Measurements from ENCODE around the gene ABI3.
"Not testable (repeated sequence)": the region's sequence is repeated elsewhere in the genome, so short reads cannot be mapped to it uniquely, and the experiment has no call there.

ABI3 gene

DNA sequence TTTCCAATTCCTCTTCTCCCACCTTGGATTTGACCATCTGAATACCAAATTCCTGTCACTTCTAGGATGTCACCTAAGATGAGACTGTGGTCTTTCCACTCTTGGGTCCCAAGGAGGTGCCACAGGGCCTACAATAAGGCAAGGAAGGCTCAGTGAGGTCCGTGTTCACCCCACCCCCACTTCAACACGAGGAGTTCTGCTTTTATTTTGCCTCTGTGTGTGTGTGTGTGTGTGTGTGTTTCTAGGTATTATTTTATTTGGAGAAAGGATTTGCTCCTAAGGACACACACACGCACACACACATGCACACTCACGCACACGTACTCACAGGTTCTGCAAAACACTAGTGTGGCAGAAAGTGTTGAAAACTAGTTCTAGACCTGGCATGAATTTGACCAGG, 44.6 kb downstream of the ABI3 start:
- no peak for TF ChIP-seq CTCF (IDR thresholded peaks at IDR 0.05; ENCODE audit: insufficient read depth, low read length, poor library complexity, severe bottlenecking)
- Histone ChIP-seq H3K36me3 (ENCODE audit: control insufficient read depth, insufficient read depth, low read length) (no peaks in the 10 kb centered on the region), H3K27me3 (replicated peaks; ENCODE audit: control insufficient read depth, insufficient read depth, low read length) (no peaks in the 10 kb centered on the region), H3K4me3 (replicated peaks; ENCODE audit: low read depth, low read length) (no peak overlapping the region)
- DNase-seq (ENCODE audit: extremely low read depth, insufficient read length), result no peak

DNA sequence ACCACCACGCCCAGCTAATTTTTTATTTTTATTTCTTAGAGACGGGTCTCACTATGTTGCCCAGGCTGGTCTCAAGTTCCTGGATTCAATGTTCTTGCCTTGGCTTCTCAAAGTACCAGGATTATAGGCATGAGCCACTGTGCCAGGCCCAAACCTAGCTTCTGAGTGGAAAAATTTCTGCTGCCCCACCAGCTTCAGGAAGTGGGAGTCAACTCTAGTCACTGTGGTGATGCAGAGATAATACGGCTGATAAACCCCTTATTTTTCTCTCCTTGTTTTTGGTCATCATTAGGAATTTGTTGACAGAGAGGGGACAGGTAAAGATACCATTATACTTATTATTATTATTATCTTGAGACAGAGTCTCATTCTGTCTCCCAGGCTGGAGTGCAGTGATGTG, 47.9 kb downstream of the ABI3 start:
- TF ChIP-seq CTCF (IDR thresholded peaks at IDR 0.05; ENCODE audit: insufficient read depth, low read length, poor library complexity, severe bottlenecking), result no peak
- H3K4me3 ChIP-seq (replicated peaks; ENCODE audit: low read depth, low read length), result no peak overlapping the region
- H3K27me3 ChIP-seq (replicated peaks; ENCODE audit: control insufficient read depth, insufficient read depth, low read length), result peaks cover 1% of the 10 kb centered on the region; the same call in 1 of the 2 replicates
- no peak for DNase-seq (ENCODE audit: extremely low read depth, insufficient read length)
- no peaks in the 10 kb centered on the region for H3K36me3 ChIP-seq (ENCODE audit: control insufficient read depth, insufficient read depth, low read length)

DNA sequence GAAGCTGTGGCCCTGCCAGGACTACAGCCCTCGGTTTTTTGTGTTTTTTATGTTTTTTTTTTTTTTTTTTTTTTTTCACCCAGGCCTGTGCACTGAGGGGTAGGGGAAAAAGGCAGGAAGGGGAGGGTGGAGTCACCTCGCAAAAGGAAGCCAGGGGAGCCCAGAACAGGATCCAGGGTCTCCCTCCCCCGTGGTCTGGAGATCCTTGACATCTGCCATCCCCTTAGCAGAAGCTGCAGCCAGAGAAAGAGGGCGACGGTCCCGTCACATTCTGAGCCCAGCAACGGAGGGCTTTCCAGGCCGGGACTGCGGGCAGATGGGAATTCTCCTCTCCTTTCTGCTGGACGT, 49.1 kb downstream of the ABI3 start:
- Histone ChIP-seq H3K27me3 (replicated peaks; ENCODE audit: control insufficient read depth, insufficient read depth, low read length) (peaks cover 1% of the 10 kb centered on the region; the same call in 1 of the 2 replicates), H3K36me3 (ENCODE audit: control insufficient read depth, insufficient read depth, low read length) (no peaks in the 10 kb centered on the region), H3K4me3 (replicated peaks; ENCODE audit: low read depth, low read length) (peak overlapping the region; percentile 35)
- TF ChIP-seq CTCF (IDR thresholded peaks at IDR 0.05; ENCODE audit: insufficient read depth, low read length, poor library complexity, severe bottlenecking), result no peak
- no peak for DNase-seq (ENCODE audit: extremely low read depth, insufficient read length)

GRCh38 chr17:49260011-49260816, 49.7 kb downstream of the ABI3 start:
- H3K27me3 ChIP-seq (replicated peaks; ENCODE audit: control insufficient read depth, insufficient read depth, low read length), result peaks cover 1% of the 10 kb centered on the region; the same call in 1 of the 2 replicates
- no peaks in the 10 kb centered on the region for H3K36me3 ChIP-seq (ENCODE audit: control insufficient read depth, insufficient read depth, low read length)
- TF ChIP-seq CTCF (IDR thresholded peaks at IDR 0.05; ENCODE audit: insufficient read depth, low read length, poor library complexity, severe bottlenecking), result no peak
- peak; percentile 43 for DNase-seq (ENCODE audit: extremely low read depth, insufficient read length)
- peak overlapping the region; percentile 35 for H3K4me3 ChIP-seq (replicated peaks; ENCODE audit: low read depth, low read length)

DNA sequence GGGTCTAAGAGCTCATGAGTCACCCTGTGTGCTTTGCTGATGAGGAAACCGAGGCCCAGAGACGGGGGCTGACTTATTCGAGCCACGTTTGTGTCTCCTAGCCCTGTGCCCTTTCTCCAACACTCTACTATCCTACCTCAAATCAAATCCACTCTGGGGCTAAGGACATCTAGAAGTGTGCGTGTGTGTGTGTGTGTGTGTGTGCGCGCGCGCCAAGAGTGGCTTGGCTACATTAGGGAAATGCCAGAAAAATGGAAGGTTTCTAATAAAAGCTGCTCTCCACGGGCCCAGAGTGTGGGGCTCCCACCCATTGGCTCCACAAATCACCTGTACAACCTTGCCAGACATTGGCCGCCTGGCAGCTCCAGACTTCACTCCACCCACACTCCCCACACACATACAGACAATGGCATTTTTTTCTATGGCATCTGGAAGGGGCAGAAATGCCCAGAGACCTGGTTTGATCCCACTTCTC, 50.3 kb downstream of the ABI3 start:
- no peak for TF ChIP-seq CTCF (IDR thresholded peaks at IDR 0.05; ENCODE audit: insufficient read depth, low read length, poor library complexity, severe bottlenecking)
- Histone ChIP-seq H3K36me3 (ENCODE audit: control insufficient read depth, insufficient read depth, low read length) (no peaks in the 10 kb centered on the region), H3K4me3 (replicated peaks; ENCODE audit: low read depth, low read length) (peak overlapping the region; percentile 35), H3K27me3 (replicated peaks; ENCODE audit: control insufficient read depth, insufficient read depth, low read length) (peaks cover 1% of the 10 kb centered on the region; the same call in 1 of the 2 replicates)
- DNase-seq (ENCODE audit: extremely low read depth, insufficient read length), result no peak

DNA sequence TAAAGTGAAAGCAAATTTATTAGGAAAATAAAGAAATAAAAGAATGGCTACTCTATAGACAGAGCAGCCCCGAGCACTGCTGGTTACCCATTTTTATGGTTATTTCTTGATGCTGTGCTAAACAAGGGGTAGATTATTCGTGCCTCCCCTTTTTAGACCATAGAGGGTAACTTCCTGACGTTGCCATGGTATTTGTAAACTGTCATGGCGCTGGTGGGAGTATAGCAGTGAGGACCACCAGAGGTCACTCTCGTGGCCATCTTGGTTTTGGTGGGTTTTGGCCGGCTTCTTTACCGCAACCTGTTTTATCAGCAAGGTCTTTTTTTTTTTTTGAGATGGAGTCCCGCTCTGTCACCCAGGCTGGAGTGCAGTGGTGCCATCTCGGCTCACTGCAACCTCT, 51.0 kb downstream of the ABI3 start:
- not testable (repeated sequence) for H3K4me3 ChIP-seq (replicated peaks; ENCODE audit: low read depth, low read length); H3K27me3 ChIP-seq (replicated peaks; ENCODE audit: control insufficient read depth, insufficient read depth, low read length); DNase-seq (ENCODE audit: extremely low read depth, insufficient read length); H3K36me3 ChIP-seq (ENCODE audit: control insufficient read depth, insufficient read depth, low read length)
